Sigmoid colon (tissue), 4 donors: ENCODE measurements around the gene PAK6.

Source experiments
- EP300 ChIP-seq, 4 donors: sonication (generic); formaldehyde crosslinking; IDR thresholded peaks; one replicate each; pipeline ENCODE4 v1.6.1; 2017; ENCODE audit warnings: antibody characterized with exemption in 4 of 4
- POLR2A ChIP-seq, 2 donors: fragments of 450-650 bp; IDR thresholded peaks; one replicate each; pipeline ENCODE4 v1.6.1; 2016; ENCODE audit warnings: antibody characterized with exemption in 2 of 2, mild to moderate bottlenecking in 2 of 2, moderate library complexity in 2 of 2
- POLR2AphosphoS5 ChIP-seq, 4 donors: sonication (generic); formaldehyde crosslinking; IDR thresholded peaks; one replicate each; pipeline ENCODE4 v1.6.1; 2017; ENCODE audit warnings: antibody characterized with exemption in 4 of 4
- TF ChIP-seq, protein P1 (sequence below), 4 experiments: fragments of 450-650 bp in 3 of 4; fragments of 200-600 bp in 1 of 4; IDR thresholded peaks; one replicate each; pipeline ENCODE4 v1.5.1; 2016 to 2019; ENCODE audit warnings: antibody characterized with exemption in 4 of 4, mild to moderate bottlenecking in 3 of 4, moderate library complexity in 2 of 4

DNA sequence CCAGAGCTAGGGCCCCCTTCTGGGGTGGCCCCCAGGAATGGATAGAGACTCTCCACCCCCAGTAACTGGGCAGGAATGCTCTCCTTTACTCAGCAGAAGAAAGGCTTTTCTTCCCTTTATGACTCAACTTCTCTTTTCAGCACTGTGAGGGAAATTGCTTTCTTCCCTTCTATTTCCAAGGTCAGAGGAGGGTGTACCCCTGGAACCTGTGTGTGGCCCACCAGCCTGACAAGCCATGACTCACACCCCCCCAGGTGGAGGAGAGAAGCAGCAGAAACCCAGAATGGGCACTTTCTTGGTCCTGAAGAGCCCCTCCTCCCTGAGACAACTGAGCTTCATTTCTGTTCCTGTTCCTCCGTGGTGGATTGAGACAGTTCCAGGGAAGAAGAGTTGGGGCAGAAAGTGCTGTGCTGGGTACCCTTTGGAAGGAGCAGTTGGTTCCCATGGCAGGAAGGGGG lies 46.7 kb downstream of the PAK6 start:
- TF ChIP-seq POLR2A (IDR thresholded peaks at IDR 0.05) (no peak), EP300 (IDR thresholded peaks at IDR 0.05) (no peak), POLR2AphosphoS5 (IDR thresholded peaks at IDR 0.05) (no peak)
- TF ChIP-seq, protein P1, sequence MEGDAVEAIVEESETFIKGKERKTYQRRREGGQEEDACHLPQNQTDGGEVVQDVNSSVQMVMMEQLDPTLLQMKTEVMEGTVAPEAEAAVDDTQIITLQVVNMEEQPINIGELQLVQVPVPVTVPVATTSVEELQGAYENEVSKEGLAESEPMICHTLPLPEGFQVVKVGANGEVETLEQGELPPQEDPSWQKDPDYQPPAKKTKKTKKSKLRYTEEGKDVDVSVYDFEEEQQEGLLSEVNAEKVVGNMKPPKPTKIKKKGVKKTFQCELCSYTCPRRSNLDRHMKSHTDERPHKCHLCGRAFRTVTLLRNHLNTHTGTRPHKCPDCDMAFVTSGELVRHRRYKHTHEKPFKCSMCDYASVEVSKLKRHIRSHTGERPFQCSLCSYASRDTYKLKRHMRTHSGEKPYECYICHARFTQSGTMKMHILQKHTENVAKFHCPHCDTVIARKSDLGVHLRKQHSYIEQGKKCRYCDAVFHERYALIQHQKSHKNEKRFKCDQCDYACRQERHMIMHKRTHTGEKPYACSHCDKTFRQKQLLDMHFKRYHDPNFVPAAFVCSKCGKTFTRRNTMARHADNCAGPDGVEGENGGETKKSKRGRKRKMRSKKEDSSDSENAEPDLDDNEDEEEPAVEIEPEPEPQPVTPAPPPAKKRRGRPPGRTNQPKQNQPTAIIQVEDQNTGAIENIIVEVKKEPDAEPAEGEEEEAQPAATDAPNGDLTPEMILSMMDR (IDR thresholded peaks at IDR 0.05): no peak
